Osteocyte (in vitro differentiated cells): ENCODE data around the gene LGI4. TPM values are rescaled to one million over a fixed set of nuclear protein-coding genes. Genes with fewer than 3 reads are reported as not detected.
A peak's percentile ranks its signal among the peaks of the same experiment; 100 is the strongest.

Experiments
- DNase-seq: peaks from one replicate; pipeline ENCODE4 v3.0.0; 2021; ENCODE audit warnings: mixed read lengths; ENCODE audit not compliant: unreplicated experiment; ENCODE audit errors: extremely low spot score
- H3K27ac Mint-ChIP-seq: one replicate; pipeline ENCODE4 v1.8.0; 2021; ENCODE audit warnings: mild to moderate bottlenecking, mixed read lengths; ENCODE audit not compliant: unreplicated experiment
- H3K27me3 Mint-ChIP-seq: one replicate; pipeline ENCODE4 v1.8.0; 2021; ENCODE audit warnings: mixed read lengths; ENCODE audit not compliant: unreplicated experiment
- H3K36me3 Mint-ChIP-seq: one replicate; pipeline ENCODE4 v1.8.0; 2021; ENCODE audit warnings: mixed read lengths; ENCODE audit not compliant: unreplicated experiment
- H3K4me1 Mint-ChIP-seq: one replicate; pipeline ENCODE4 v1.8.0; 2021; ENCODE audit warnings: mixed read lengths; ENCODE audit not compliant: unreplicated experiment
- H3K4me3 Mint-ChIP-seq: one replicate; pipeline ENCODE4 v1.8.0; 2021; ENCODE audit warnings: mild to moderate bottlenecking, moderate library complexity, mixed read lengths; ENCODE audit not compliant: unreplicated experiment
- H3K9me3 Mint-ChIP-seq: one replicate; pipeline ENCODE4 v1.8.0; 2021; ENCODE audit warnings: mixed read lengths; ENCODE audit not compliant: unreplicated experiment
- CTCF ChIP-seq: fragments of 200-600 bp; sonication (generic); IDR thresholded peaks from 2 replicates; pipeline ENCODE4 v1.5.0; 2021; ENCODE audit warnings: antibody characterized with exemption, mild to moderate bottlenecking, moderate library complexity
- total RNA-seq: library from RNA; stranded (reverse); gene quantifications from 2 replicates; pipeline ENCODE4 v1.2.1, GENCODE V29; 2021

The LGI4 gene
- total RNA-seq, 1 donor from 2014 or later, result 0.32 TPM

GRCh38 chr19:35124098-35125060, 10.5 kb downstream of the LGI4 start:
- Mint-ChIP-seq H3K4me1 (peaks cover 14% of the 10 kb centered on the region), H3K27me3 (peaks cover 20% of the 10 kb centered on the region), H3K36me3 (no peaks in the 10 kb centered on the region), H3K9me3 (no peaks in the 10 kb centered on the region), H3K4me3 (no peak overlapping the region), H3K27ac (no peak overlapping the region)
- TF ChIP-seq CTCF, result no peak
- DNase-seq, result no peak

GRCh38 chr19:35123573-35123972, 11.3 kb downstream of the LGI4 start:
- Mint-ChIP-seq H3K27me3 (peaks cover 15% of the 10 kb centered on the region), H3K36me3 (no peaks in the 10 kb centered on the region), H3K4me1 (peaks cover 14% of the 10 kb centered on the region), H3K9me3 (no peaks in the 10 kb centered on the region), H3K4me3 (no peak overlapping the region), H3K27ac (no peak overlapping the region)
- no peak for TF ChIP-seq CTCF
- no peak for DNase-seq

GRCh38 chr19:35122687-35123551, 11.9 kb downstream of the LGI4 start:
- no peak for DNase-seq
- H3K4me1 Mint-ChIP-seq, result peaks cover 14% of the 10 kb centered on the region
- TF ChIP-seq CTCF, result no peak
- H3K27me3 Mint-ChIP-seq, result peaks cover 15% of the 10 kb centered on the region
- H3K4me3 Mint-ChIP-seq, result no peak overlapping the region
- no peak overlapping the region for H3K27ac Mint-ChIP-seq
- H3K9me3 Mint-ChIP-seq, result no peaks in the 10 kb centered on the region
- H3K36me3 Mint-ChIP-seq, result no peaks in the 10 kb centered on the region

GRCh38 chr19:35120898-35121297, 14.0 kb downstream of the LGI4 start:
- H3K4me1 Mint-ChIP-seq, result peaks cover 12% of the 10 kb centered on the region
- H3K27ac Mint-ChIP-seq, result no peak overlapping the region
- no peak for TF ChIP-seq CTCF
- DNase-seq, result no peak
- no peaks in the 10 kb centered on the region for H3K36me3 Mint-ChIP-seq
- H3K9me3 Mint-ChIP-seq, result no peaks in the 10 kb centered on the region
- H3K4me3 Mint-ChIP-seq, result no peak overlapping the region
- peaks cover 21% of the 10 kb centered on the region for H3K27me3 Mint-ChIP-seq

GRCh38 chr19:35120492-35120891, 14.4 kb downstream of the LGI4 start:
- DNase-seq, result no peak
- Mint-ChIP-seq H3K4me3 (no peak overlapping the region), H3K9me3 (no peaks in the 10 kb centered on the region), H3K4me1 (peaks cover 12% of the 10 kb centered on the region), H3K27ac (peak overlapping the region; percentile 18), H3K36me3 (no peaks in the 10 kb centered on the region), H3K27me3 (peaks cover 22% of the 10 kb centered on the region)
- no peak for TF ChIP-seq CTCF
